Embryonic facial prominence (tissue), 1 donor: ENCODE results near the gene LASP1.
"Not testable (repeated sequence)": the region's sequence is repeated elsewhere in the genome, so short reads cannot be mapped to it uniquely, and the experiment has no call there.

ENCODE experiments used
- DNase-seq: peaks from one replicate; pipeline ENCODE4 v3.0.0-alpha.2; 2016; ENCODE audit errors: extremely low spot score

The LASP1 gene

GRCh38 chr17:38908676-38909181 lies 38.9 kb downstream of the LASP1 start:
- DNase-seq, result no peak

DNA sequence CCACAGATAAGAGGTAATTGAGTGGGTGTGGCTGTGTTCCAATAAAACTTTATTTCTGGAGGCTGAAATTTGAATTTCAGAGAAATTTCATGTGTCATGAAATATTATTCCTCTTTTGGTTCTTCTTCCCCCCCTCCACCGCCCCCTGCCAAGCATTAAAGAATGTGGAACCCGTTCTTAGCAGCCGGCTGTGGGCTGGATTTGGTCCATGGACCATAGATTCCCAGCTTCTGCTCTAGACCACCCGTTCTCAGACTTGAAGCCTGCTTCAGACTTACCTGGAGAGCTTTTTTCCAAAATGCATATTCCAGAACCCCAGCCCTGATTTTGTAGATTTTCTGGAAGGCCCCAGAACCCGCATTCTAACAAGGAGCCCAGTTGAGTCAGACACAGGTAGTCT lies 40.5 kb downstream of the LASP1 start:
- no peak for DNase-seq

DNA sequence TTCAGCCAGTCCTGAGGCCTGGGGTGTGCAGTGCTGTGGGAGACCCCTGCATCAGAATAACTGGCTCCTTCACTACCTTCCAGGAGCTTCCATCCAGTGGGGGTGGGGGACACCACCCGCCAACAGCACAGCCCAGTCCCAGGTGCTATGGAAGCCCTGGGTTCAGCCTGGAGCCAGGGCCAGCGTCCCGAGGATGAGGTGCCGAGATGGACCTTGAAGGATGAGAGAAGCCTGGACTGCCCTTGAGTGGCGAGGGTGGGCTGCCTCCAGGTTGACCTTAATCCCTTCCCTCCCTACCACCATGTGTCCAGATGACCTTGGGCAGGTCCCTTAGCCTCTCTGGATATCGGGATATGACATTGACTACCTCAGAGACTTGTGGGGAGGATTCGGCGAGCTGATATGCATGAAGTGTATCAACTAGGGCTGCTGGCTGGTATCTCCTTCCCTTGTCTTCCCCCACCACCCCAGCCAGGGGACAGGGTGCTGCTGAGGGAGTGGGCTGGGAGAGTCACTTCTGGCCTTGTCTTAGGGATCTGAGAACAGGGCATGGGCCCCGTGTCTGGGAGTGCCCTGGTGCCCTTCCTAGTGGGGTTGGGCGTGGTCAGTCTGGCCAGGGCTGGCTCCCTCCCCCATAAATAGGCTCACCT lies 41.3 kb downstream of the LASP1 start:
- no peak for DNase-seq

DNA sequence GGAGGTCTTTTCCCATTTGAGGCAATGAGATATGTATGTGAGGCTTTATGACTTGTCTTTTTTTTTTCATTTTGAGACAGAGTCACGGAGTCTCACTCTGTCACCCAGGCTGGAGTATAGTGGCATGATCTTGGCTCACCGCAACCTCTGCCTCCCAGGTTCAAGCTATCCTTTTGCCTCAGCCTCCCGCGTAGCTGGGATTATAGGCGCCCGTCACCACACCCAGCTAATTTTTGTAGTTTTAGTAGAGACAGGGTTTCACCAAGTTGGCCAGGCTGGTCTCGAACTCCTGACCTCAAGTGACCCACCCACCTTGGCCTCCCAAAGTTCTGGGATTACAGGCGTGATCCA lies 41.8 kb downstream of the LASP1 start:
- DNase-seq, result not testable (repeated sequence)

GRCh38 chr17:38912221-38912813 lies 42.5 kb downstream of the LASP1 start:
- DNase-seq, result no peak

GRCh38 chr17:38914741-38915638 lies 45.1 kb downstream of the LASP1 start:
- DNase-seq, result no peak

GRCh38 chr17:38915639-38915995 lies 45.8 kb downstream of the LASP1 start:
- no peak for DNase-seq

- DNase-seq, result no peak
Measured at GRCh38 chr17:38916771-38917170, 46.9 kb downstream of the LASP1 start.

DNA sequence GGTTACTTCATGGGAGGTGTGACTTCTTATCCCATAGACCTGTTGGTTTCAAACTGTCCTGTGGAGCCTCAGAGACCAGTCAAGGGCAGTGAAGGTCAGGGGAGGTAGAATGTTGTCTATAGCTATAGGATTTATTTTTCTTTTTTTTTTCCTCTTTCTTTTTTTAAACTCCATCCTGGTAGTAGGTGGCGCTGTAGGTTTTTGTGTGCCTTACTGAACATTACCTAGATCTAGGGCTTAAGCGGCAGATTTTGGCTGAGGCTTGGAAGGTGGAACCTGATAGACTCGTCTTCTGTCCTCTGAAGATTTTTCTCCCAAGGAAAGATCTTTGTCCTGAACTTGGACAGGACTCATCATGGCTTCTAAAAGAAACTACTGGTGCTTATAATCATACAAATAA lies 47.4 kb downstream of the LASP1 start:
- DNase-seq, result no peak

- no peak for DNase-seq
Measured at GRCh38 chr17:38918129-38918913, 48.5 kb downstream of the LASP1 start.

GRCh38 chr17:38918916-38919315 lies 49.1 kb downstream of the LASP1 start:
- DNase-seq, result no peak

- DNase-seq, result no peak
Measured at GRCh38 chr17:38919316-38920078, 49.6 kb downstream of the LASP1 start.

GRCh38 chr17:38920374-38921291 lies 50.8 kb downstream of the LASP1 start:
- DNase-seq, result no peak

DNA sequence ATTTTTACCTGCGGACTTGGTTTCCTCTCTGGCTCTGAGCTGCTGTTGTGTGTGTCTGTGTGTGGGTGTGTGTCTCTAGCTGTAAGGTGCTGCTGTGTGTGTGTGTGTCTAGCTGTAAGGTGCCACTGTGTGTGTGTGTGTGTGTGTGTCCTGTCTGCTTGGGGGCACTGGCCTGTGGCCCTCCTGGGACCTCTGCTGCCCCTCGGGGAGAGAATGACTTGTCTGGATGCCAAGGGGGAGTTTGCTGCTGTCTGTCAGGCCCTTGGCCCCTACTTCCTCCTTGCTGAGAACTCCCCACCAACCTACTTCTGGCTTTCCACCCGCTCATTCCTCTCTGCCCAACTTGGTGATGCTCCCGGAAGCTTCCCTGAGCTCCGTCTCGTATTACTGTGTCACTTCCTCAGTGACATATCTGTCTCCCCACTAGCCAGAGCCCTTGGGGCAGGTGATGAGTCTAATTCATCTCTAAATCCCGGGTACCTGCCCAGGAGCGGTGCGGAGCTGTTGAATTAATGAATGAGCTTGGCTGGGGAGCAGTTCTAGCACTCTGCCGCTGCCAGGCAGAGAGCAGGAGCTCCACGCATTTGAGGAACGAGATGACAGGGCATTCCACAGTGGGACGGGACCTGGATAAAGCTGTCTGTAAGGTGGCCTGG lies 52.0 kb downstream of the LASP1 start:
- DNase-seq, result no peak

GRCh38 chr17:38922538-38923297 lies 52.9 kb downstream of the LASP1 start:
- peak; percentile 34 for DNase-seq

DNA sequence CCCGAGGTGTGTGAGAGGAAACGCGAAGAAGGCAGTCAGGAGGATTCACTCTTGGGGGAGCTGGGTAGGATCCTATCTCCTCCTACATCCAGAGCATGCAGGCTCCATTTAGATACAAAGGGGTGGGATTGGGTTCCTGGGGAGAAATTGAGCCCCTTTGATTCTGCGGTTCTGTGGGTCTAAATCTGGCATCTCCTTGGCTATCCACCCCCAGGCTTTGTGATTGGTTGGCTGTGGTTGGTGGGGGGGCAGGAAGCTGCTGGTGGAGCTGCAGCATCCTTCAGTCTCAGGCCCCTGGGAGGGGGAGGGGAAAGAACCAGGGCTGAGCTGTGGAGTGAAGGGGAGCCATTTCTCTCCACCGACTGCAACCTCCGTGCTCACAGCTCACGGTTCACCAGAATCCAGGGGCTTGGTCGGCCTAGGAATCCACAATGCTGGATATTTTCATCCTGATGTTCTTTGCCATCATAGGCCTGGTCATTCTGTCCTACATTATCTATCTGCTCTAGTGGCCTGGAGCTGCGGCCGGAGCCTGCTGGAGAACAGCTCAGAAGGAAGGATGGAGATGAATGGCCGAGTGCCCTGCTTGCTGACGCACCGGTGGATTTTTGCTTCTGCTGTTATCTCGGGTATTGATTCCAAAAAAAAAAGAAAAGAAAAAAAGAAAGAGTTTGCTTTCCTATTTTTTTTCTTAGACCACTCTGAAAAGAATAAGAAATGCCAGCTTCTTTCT lies 55.6 kb downstream of the LASP1 start, which contains the start of gene LASP1NB:
TSS of gene LASP1NB (plus strand) at position 352 of the 733 bp plus-strand sequence.
- no peak for DNase-seq

DNA sequence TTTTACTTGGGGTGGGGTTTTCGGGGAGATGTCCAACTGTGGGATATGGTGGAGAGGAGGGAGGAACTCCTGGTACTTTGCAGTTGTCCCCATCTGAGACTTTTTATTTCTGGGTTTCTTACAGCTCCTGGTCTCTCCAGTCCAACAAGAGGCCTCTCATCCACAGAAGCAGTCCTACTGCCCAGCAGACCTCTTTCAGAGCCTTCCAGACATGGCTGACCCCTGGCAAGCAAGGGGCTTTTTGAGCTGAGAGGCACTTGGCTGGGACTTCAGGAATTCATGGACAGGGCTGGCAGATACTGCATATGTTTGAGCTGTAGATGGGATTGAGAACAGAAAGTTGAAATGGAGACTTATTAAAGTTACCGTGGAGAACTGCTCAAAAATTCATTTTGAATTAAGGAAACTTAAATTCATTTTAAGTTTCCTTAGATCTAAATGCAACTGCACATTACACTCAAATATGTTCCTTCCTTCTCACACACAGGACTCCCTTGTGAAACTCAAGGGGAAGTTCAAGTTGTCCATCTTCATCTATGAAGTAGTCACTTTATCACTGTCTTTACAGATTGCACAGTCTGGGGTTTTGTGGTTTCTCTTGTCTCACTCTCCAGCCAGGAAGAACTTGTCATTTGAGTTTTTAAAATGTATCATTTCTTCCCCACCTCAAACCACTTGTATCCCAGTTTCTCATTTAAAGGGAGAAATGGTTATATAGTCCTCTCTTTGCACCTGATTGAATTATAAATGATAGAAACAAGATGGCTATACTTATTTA lies 56.6 kb downstream of the LASP1 start:
- no peak for DNase-seq
